Keratinocyte (primary cell): ENCODE results near the gene GAGE1.

ENCODE experiments used
- EZH2 ChIP-seq: IDR thresholded peaks from one replicate; pipeline ENCODE4 v1.6.1; 2012; ENCODE audit warnings: inconsistent platforms, mild to moderate bottlenecking, low read length, moderate library complexity
- TF ChIP-seq, protein P1 (sequence below), 3 experiments: IDR thresholded peaks in 1 of 3; conservative IDR thresholded peaks in 1 of 3; optimal IDR thresholded peaks in 1 of 3; 2 replicates in 2 of 3; 3 replicates in 1 of 3; pipeline versions ENCODE3 to v1.5.1; 2011; ENCODE audit warnings: low read length in 3 of 3, mild to moderate bottlenecking in 3 of 3, moderate library complexity in 2 of 3, control low read depth in 1 of 3, inconsistent platforms in 1 of 3; ENCODE audit not compliant: insufficient read depth in 2 of 3; ENCODE audit errors: extremely low read depth in 1 of 3

DNA sequence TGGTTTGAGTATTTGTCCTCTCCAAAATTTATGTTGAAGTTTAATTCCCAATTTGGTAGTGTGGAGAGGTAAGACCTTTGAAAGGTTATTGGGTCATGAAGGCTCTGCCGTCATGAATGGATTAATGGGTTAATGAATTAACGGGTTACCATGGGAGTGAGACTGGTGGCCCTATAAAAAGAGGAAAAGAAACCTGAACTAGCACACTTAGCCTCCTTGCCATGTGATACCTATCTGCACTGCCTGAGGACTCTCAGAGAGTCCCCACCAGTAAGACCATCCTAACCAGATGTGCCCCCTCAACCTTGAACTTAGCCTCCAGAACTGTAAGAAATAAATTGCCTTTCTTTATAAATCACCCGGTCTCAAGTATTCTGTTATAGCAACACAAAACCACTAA is 57.7 kb downstream of the GAGE1 start:
- TF ChIP-seq, protein P1, sequence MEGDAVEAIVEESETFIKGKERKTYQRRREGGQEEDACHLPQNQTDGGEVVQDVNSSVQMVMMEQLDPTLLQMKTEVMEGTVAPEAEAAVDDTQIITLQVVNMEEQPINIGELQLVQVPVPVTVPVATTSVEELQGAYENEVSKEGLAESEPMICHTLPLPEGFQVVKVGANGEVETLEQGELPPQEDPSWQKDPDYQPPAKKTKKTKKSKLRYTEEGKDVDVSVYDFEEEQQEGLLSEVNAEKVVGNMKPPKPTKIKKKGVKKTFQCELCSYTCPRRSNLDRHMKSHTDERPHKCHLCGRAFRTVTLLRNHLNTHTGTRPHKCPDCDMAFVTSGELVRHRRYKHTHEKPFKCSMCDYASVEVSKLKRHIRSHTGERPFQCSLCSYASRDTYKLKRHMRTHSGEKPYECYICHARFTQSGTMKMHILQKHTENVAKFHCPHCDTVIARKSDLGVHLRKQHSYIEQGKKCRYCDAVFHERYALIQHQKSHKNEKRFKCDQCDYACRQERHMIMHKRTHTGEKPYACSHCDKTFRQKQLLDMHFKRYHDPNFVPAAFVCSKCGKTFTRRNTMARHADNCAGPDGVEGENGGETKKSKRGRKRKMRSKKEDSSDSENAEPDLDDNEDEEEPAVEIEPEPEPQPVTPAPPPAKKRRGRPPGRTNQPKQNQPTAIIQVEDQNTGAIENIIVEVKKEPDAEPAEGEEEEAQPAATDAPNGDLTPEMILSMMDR (optimal IDR thresholded peaks at IDR 0.05 in 1 of 3, IDR thresholded peaks at IDR 0.05 in 1 of 3, conservative IDR thresholded peaks at IDR 0.05 in 1 of 3; ENCODE audit: extremely low read depth in 1 of 3, insufficient read depth in 2 of 3, low read length in 3 of 3), result no peak
- no peak for TF ChIP-seq EZH2
